SK-N-SH treated with all-trans-retinoic acid at 6 μM for 48 hours (cell line): ENCODE measurements around the gene GRIFIN.

ENCODE experiments used
- CREB5 ChIP-seq: fragments of 250-450 bp; sonication (Bioruptor Pico); IDR thresholded peaks from 2 replicates; pipeline ENCODE4 v1.5.1; 2020; ENCODE audit warnings: low read depth, mild to moderate bottlenecking, moderate library complexity
- ISL1 ChIP-seq: fragments of 250-450 bp; sonication (Bioruptor Pico); IDR thresholded peaks from 2 replicates; pipeline ENCODE4 v2.1.2; 2022; ENCODE audit warnings: mild to moderate bottlenecking, moderate library complexity
- OSR1 ChIP-seq: fragments of 250-450 bp; sonication (Bioruptor Pico); IDR thresholded peaks from 2 replicates; pipeline ENCODE4 v1.8.0; 2022; ENCODE audit warnings: moderate library complexity, mild to moderate bottlenecking, inconsistent platforms
- PATZ1 ChIP-seq: fragments of 250-450 bp; sonication (Bioruptor Pico); IDR thresholded peaks from 2 replicates; pipeline ENCODE4 v1.8.0; 2020; ENCODE audit warnings: mild to moderate bottlenecking, moderate library complexity, borderline replicate concordance
- PPARA ChIP-seq: fragments of 250-450 bp; sonication (Bioruptor Pico); IDR thresholded peaks from 2 replicates; pipeline ENCODE4 v1.5.0; 2020; ENCODE audit warnings: mild to moderate bottlenecking, borderline replicate concordance
- RARB ChIP-seq: fragments of 250-450 bp; sonication (Bioruptor Pico); IDR thresholded peaks from 2 replicates; pipeline ENCODE4 v1.8.0; 2021; ENCODE audit warnings: mild to moderate bottlenecking, moderate library complexity
- SNAI2 ChIP-seq: fragments of 250-450 bp; sonication (Bioruptor Pico); IDR thresholded peaks from 2 replicates; pipeline ENCODE4 v1.5.0; 2020; ENCODE audit warnings: mild to moderate bottlenecking, moderate library complexity
- ZFP3 ChIP-seq: fragments of 250-450 bp; sonication (Bioruptor Pico); IDR thresholded peaks from 2 replicates; pipeline ENCODE4 v1.5.0; 2020; ENCODE audit warnings: mild to moderate bottlenecking, moderate library complexity
- ZFP30 ChIP-seq: fragments of 450-650 bp; formaldehyde crosslinking; IDR thresholded peaks from 2 replicates; pipeline ENCODE4 v1.5.0; 2022; ENCODE audit warnings: mild to moderate bottlenecking, moderate library complexity
- ZNF565 ChIP-seq: fragments of 450-650 bp; formaldehyde crosslinking; conservative IDR thresholded peaks from 2 replicates; pipeline ENCODE4 v1.5.0; 2020; ENCODE audit warnings: low read depth, mild to moderate bottlenecking, moderate library complexity
- ZNF70 ChIP-seq: fragments of 450-650 bp; formaldehyde crosslinking; IDR thresholded peaks from 2 replicates; pipeline ENCODE4 v1.5.0; 2020; ENCODE audit warnings: mild to moderate bottlenecking, moderate library complexity

GRCh38 chr7:2497065-2497464 lies 20.9 kb upstream of the GRIFIN start:
- no peak for TF ChIP-seq CREB5 (CRISPR knock-in tag)
- no peak for TF ChIP-seq OSR1 (CRISPR knock-in tag)
- TF ChIP-seq PATZ1 (CRISPR knock-in tag) = no peak
- TF ChIP-seq ZFP30 = no peak
- TF ChIP-seq ZNF70 = no peak
- no peak for TF ChIP-seq RARB (CRISPR knock-in tag)
- no peak for TF ChIP-seq ISL1
- no peak for TF ChIP-seq SNAI2 (CRISPR knock-in tag)
- TF ChIP-seq ZNF565 (CRISPR knock-in tag) = no peak
- peak; percentile 98 for TF ChIP-seq ZFP3 (CRISPR knock-in tag)
- TF ChIP-seq PPARA (CRISPR knock-in tag) = no peak
